Activated CD4-positive, CD25-positive, alpha-beta regulatory T cell (primary cell): ENCODE measurements around the gene TGOLN2.
"Not testable (repeated sequence)": the region's sequence is repeated elsewhere in the genome, so short reads cannot be mapped to it uniquely, and the experiment has no call there.

Experiments used
- DNase-seq, 4 experiments: peaks; one replicate each; lab custom pipeline; 2025; lab: John Stamatoyannopoulos, UW

TGOLN2 gene

DNA sequence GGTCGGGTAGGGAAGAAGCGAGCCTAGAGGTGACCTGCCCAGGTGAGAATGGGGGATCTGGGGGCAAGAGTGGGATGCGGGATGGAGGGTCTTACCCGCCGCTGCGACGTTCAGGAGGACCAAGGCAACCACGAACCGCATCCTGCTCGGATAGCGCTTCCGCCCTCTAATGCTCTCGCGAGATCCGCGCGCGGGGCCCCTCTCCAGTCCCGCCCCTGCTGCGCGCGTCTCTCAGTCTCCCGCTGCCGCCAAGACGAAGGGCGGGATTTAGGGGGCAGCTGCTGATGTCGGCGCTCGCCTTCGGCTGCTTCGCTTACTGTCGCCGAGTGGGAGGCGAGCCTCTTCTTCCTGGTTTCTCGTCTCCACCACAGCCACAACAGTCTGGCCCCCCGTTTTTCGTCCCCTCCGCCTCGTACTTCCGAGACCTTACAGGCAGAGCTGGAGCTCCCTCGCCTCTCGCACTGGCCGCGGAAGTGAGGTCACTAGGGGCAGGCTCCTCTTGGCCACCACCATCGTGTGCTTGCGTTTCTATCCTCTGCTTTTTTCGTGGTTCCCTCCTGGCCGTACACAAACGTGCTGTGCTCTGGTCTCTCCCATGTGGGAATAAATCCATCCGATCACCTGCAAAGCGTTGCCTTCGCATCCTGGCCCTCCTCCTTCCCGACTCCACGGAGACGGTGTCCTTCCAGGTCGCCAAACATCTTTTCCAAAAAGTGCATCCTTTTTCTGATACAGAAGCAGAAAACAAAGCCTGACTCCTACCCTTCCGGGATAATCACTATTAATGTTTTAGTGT, at the start of gene TGOLN2:
TGOLN2 (minus strand) TSS at position 168 of the 796 bp plus-strand sequence; CDS start at position 141, 27 bp downstream.
- peak; percentile 84 to 93 (median 88) for DNase-seq

DNA sequence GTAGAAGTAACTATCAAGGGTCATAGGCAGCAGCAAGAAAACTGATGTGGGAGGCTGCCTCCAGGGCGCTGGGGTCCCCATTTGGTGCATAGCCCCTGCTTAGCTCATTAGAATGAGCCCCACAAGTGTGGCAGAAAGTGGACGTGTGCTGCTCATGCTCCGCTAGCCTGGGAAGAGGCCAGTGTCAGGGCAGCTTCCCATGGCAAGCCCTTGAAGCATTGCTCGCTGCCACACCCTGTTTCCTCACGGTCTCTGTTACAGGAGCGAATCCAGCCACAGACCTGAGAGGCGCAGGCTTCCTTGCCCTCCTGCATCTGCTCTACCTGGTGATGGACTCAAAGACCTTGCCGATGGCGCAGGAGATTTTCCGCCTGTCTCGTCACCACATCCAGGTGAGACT, 49.3 kb upstream of the TGOLN2 start:
- no peak for DNase-seq

DNA sequence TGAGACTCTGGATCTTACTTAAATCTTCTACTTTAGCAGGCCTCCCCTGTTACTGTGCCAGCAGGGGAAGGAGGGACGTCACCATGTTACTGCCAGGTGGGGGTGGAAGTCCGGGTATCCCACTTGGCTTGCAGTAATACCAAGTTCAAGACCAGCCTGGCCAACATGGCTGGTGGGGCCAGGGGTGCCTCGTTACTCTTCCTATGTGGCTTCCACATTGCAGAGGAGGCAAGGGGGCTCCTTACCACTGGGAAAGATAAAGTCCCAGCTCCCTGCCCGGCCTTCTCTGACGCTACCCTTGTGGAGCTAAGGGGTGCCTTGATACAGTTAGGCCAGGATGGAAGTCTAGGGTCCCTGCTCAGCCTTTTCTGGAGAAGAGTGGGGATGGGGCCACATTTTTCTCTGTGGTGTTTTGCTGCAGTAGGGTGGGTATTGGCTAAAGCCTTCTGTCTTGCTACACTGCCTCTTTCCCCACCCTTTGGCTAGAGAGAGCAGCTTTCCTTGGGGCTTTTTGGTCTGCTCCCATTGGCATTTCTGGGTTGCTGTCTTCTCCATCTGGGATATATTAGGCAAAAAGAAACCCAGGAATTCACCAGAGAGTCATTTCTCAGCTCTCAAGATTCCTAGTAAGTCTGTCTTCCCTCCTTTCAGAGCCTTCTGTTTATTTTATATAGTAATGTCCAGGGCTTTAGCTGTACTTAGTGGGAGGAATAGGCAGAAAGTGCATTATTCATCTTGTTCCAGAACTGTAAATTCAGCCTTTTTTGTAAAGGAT, 48.7 kb upstream of the TGOLN2 start:
- DNase-seq = no peak

DNA sequence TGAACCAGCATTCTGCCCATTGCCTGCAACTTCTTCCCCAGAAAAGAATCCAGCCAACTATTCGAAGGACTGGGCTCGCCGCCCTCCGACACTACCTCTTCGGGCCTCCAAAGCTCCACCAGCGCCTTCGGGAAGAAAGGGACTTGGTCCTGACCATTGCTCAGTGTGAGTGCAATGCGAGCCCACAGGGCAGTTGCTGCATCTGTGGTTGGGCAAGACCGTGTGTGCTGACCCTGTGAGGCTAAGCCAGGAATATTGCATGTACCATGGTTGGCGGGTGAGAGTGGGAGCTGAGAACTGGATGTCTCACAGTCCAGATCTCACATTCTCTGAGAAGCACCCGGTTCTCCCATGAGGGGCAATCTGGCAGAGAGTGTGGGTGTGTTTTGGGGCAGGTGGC, 43.3 kb upstream of the TGOLN2 start:
- no peak for DNase-seq

DNA sequence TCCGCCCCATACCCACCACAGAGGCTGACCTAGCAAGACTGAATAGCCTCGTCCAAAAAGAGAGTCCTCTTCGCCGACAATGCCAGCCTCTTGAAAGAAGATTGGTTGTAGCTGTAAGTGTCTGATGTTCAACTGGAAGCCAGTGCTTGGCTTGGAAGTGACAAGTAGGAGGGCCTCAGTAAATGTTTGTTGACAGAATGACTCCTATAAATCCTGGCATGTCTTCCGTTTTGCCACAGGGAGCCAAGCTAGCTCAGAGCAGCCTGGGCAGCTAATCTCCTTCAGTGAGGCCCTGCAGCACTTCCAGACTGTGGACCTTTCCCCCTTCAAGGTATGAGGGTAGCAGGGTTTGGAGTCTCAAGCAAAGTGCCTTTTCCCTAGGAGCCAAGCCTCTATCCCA, 41.7 kb upstream of the TGOLN2 start:
- no peak for DNase-seq

DNA sequence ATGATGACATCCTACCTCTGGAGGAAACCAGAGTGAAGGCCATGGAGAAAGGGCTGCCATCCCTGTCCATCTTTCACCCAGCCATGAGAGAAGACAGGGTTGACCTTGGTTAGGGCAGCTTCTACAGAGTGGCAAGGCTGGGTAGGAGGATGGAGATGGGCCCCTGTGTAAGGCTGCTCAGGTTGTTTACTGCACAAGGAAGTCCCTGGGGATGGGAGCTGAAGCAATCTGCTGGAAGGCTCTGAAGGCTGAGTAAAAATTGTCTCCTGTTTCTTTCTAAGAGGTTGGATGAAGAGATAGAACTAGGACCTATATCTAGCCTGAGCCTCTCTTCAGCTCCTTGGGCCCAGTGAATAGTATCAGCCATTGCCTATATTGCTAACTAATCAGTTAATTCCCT, 41.1 kb upstream of the TGOLN2 start:
- DNase-seq = no peak

DNA sequence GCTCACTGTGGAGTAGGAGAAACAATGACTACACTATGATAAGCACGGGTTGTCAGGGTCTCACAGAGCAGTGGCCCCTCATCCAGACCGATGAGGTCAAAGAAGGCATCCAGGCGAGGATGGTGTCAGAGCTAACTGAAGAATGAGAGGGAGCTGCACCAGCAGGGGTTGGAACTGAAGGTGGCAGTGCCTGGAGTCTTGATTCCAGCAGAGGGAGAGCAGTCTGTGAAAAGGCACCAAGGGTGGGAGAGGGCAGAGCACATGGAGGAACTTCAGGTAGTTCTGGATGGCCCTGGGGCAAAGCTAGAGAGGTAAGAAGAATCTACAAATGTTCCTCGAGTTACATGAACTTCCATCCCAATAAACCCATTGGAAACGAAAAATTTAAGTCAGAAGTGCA, 39.4 kb upstream of the TGOLN2 start:
- no peak for DNase-seq

DNA sequence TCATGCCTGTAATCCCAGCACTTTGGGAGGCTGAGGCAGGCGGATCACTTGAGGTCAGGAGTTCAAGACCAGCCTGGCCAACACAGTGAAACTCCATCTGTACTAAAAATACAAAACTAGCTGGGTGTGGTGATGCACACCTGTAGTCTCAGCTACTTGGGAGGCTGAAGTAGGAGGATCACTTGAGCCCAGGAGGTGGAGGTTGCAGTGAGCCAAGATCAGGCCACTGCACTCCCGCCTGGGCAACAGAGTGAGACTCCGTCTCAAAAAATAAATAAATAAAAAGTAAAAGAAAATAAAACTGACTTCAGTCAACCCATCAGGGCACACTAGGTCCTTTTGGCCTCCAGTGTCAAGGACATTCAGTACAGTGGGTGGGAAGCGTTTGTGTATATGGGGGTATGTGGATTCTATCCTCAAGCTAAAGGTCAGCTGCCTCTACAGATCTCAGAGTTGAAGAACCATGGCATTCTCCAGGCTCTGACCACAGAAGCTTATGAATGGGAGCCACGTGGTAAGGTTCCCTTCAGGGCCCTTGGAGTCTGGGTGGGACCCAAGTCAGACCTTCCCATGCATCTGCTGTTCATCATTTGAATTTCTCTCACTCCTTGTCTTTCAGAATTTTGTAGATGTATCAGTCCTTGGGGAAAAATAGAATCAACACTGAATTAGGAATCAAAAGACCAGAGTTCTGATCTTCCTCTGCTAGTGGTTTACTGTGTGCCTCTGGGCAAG, 35.0 kb upstream of the TGOLN2 start:
- not testable (repeated sequence) for DNase-seq

DNA sequence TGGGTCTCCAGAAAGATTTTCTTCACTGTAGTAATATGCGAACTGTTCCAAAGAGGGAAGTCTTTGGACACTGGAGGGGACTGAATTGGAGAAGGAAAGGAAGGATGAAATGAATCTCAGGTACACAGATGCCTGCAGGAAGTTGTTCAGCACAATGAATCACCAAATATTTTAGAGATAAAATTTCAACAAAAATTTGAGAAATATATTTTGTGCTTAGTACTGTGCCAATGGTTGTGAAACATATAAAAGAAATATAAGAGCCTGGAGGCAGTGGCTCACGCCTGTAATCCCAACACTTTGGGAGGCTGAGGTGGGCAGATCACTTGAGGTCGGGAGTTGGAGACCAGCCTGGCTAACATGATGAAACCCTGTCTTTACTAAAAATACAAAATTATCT, 29.9 kb upstream of the TGOLN2 start:
- no peak for DNase-seq

DNA sequence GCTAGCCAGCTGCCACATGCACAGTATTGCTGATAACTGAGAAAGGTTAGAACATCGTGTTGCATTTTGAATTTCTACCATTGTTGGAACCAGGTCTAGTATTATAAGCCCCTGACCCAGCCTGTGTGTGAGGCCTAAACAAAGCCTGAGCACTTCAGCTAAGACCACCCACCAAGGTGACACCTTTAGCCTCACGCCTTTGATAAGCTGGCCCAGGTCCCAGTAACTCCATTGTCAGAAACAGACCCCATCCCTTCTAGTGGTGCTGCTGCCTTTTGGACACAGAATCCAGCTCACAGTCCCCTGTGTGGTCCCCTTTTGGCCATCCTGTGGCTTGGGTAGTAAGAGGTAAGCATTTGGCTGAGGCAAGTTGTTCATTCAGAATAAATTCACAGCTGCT, 28.4 kb upstream of the TGOLN2 start:
- no peak for DNase-seq

DNA sequence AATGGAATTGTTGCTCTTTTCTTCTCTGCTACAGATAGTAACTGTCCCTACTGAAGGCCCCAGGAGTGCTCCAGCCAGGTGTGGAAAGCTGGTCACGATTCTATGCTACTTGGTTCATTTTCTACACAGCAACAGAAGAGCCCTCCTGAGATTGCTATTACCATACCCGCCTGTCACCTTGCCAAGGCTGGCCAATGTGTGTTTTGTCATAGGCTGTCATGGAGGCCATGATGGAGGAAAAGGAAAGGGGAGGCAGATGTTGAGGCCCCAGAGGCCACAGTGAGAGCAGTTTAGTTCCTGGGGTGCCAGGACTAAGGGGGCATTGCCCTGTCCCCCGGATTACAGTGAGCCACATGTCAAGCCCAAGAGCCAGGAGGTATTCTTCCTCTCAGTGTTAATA, 27.7 kb upstream of the TGOLN2 start:
- DNase-seq = no peak

DNA sequence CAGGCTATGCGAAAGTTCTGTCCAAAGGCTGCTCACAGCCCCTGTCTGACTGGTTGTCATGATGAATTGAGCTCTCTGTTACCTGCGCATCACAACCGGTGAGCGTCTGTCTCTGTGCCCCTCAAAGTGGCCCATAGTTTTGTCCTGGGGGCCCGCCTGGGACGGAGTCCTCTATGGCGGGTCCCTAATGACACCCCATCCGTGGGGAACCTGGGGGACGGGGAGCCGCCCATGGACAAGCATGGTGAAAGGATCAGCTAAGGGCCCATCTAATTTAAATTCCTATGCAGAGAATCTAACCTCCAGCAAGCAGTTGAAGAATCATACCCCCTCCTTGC, 27.3 kb upstream of the TGOLN2 start:
- no peak for DNase-seq

DNA sequence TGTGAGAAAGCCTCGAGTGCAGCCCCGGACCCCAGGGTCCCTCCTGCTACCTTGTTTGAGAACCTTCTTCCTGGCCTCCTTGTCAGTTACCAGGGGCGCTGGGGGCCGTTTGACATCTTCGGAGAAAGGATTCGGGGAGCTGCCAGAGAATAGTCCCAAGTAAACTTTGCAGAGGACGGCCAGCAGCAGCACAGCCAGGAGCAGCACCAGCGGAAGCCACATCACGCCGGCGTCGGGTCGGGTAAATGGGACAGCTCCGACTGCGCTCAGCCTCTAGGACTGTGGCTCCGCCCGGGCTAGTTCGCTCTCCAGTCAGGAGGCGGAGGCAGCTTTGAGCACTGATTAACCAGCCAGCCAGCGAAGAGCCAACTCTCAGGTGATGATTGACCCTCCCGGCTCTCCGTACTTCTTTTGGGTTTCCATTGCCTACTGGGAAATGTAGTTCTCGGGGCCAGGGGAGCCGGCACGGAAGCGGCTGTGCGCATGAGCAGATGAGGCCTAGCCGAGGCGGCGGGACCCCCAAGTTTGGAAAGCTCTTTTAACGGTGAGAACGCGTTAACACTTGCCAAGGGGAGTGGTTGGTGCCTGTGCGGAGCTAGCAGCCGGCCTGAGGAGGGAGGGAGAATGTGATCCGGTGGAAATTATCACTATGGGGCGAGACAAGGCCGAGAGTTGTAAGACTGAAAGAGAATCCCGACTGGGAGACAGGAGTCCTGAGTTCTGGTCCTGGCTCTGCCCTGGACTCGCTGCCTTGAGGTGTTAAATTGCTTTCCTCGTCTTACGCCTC, 26.7 kb upstream of the TGOLN2 start, which contains the start of the genes ELMOD3 and RETSAT:
ELMOD3 (plus strand) TSS at position 484 of the 787 bp plus-strand sequence. CDS start 2,430 bp downstream, outside the sequence.
RETSAT (minus strand) TSS at position 243 of the 787 bp plus-strand sequence; CDS start at position 222, 21 bp downstream.
- DNase-seq = peak; percentile 92 to 94 (median 93)

DNA sequence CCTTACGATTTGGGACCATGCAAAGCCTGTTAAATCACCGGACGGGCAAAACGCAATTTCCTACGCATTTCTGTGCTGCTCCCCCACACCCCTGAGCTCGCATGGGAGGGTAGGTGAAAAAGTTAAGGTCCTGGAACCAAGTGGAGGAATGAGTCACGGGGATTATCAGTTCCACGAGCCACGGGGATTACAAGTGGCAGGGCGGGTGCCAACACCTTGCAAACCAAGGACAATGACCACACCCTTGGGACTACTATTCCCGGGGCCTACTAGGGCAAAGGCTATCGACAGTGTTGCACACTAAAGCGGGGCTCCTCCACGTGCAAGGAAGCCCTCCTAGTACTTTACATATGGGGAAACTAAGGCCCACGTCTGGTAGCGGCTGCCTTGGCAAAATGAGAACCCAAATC, 26.1 kb upstream of the TGOLN2 start:
- DNase-seq = no peak

DNA sequence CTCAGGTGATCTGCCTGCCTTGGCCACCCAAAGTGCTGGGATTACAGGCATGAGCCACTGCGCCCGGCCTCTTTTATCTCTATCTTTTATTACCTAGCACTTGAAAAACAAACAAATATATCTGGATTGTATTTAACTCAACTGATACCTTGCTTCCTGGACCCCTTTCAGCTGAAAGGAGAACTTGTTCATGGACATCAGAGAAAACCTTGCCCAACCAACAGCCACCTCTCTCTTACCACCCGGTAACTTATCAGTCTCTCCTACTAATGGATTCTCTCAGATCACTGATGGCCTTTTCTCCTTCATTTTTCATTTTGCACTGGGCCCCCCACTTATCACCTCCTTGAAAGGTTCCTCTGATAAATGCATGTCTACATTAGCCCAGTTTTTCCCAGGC, 19.8 kb upstream of the TGOLN2 start:
- no peak for DNase-seq

DNA sequence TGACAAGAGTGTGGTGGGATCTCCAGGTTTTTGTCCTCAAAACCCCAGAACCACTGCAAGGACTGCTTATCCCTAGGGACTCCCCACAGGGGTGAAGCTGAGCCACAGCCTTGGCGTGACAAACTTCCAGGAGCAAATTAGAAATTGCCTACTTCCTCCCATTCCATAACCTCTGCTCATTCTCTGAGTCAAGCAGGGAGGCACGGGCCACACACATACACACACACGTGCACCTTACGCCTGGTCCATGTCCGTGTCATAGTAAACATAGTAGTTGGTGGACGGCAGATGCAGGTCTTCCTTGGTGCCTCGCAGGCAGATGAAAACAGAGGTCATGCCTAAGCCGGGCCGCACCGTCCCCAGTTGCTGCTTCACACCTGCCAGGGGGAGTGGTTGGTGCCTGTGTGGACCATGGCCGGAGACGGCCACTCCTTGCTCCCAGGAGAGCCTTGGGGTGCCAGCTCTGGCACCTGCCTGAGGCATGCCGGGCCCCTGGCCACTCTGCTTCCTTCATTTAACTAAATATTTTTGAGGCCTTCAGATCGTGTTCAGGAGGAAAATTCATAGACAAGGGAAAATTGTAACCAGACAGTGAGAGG, 16.7 kb upstream of the TGOLN2 start:
- DNase-seq = no peak

DNA sequence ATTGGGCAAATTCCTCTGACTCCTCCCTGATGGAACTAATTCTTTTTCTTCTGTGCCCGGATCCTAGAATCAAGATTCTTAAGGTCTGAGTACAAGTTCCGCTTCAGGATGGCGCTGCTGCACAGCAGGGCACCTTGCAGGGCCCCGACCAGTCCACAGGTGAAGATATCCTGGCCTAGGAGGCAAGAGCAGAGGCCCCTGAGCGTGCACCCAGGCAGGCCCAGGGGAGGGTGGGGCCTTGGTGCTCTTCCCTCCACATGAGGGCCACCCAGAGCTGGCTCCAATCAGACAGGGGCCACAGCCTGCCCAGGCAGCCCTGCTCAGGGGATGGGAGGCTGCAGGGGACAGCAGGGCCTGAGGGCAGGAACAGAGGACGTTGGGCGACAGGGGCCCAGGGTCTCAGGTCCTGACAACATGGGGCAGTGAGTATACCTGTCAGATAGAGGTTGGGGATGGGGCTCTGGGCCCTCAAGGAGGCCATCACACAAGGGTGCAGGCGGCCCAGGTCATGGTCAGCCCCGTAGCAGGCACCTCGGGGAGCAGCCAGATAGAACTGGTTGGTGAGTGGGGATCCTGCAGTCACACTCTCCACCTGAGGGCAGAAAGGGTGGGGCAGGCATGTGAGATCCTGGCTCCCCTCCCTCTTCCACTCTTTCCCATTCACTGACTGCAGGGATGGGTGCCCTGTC, 15.6 kb upstream of the TGOLN2 start:
- DNase-seq = not testable (repeated sequence)

DNA sequence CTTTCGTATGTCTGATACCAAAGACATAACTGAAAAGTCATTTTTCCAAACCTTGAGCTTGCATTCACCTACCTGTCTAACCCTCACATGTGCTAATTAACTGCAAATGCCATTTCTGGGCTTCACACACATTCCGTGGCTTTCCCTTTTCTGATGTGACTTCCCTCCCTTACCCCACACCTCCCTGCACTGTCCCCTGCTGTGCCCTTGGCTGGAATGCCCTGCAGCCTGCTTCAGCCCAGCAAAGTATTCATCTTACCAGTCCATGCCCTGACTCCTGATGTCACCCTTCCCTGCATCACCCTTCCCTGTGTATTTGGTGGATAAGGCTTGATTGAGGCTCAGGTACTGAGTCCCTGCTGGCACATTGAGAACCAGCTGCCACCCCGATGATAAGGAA, 14.4 kb upstream of the TGOLN2 start:
- DNase-seq = no peak

DNA sequence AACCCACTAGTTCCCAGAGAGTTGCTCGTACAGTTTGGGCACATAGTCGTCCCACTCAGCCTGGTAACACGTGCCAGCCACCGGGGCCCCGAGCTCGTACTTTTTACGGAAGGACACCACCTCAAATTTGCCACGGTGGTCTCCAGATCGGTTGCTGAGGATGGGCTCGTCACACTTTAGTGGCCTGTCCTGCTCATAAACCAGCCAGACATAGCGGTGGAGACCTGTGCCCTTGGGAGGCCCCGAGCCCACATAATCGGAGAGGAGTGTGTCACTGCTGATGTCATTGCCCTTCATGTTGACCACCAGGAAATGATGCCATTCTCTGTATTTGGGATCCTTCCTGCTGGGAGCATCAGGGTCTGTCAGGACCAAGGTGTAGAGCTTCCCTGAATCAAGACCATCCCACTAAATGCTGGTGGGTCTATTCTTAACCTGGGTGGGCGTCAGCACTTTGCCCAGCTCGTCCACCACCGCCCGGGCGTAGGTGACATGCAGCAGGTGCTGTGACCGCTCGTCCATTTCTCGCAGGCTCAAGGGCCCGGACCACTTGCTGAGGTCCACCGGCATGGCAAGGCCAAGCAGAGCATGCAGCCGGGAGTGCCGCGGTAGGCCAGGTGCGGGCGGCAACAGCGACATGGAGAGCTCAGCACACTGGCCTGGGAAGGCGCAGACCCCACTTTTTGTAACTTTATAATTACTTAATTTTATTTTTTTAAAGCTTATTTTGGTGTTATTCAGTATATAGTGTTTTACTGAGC, 13.7 kb upstream of the TGOLN2 start:
- DNase-seq = no peak
